SIG-M5 (cell line): Measurements from ENCODE around the gene ERC1.
"Not testable (repeated sequence)": the region's sequence is repeated elsewhere in the genome, so short reads cannot be mapped to it uniquely, and the experiment has no call there.

Experiments
- DNase-seq: peaks from one replicate; lab custom pipeline; 2025; lab: John Stamatoyannopoulos, UW

ERC1 gene

GRCh38 chr12:1186298-1186697, 195.3 kb downstream of the ERC1 start:
- no peak for DNase-seq

GRCh38 chr12:1188016-1188415, 197.0 kb downstream of the ERC1 start:
- DNase-seq, result no peak

GRCh38 chr12:1189163-1189562, 198.1 kb downstream of the ERC1 start:
- no peak for DNase-seq

GRCh38 chr12:1195513-1195912, 204.5 kb downstream of the ERC1 start:
- DNase-seq, result no peak

- DNase-seq, result no peak
Measured at GRCh38 chr12:1197264-1198018, 206.4 kb downstream of the ERC1 start.

GRCh38 chr12:1198854-1199253, 207.8 kb downstream of the ERC1 start:
- not testable (repeated sequence) for DNase-seq

GRCh38 chr12:1199700-1200099, 208.7 kb downstream of the ERC1 start:
- no peak for DNase-seq

GRCh38 chr12:1201030-1201429, 210.0 kb downstream of the ERC1 start:
- no peak for DNase-seq

- DNase-seq, result no peak
Measured at GRCh38 chr12:1201886-1202285, 210.9 kb downstream of the ERC1 start.

GRCh38 chr12:1203735-1204019, 212.7 kb downstream of the ERC1 start:
- no peak for DNase-seq

- DNase-seq, result no peak
Measured at GRCh38 chr12:1204581-1205121, 213.6 kb downstream of the ERC1 start.

- DNase-seq, result no peak
Measured at GRCh38 chr12:1205512-1206060, 214.6 kb downstream of the ERC1 start.

GRCh38 chr12:1206118-1206734, 215.2 kb downstream of the ERC1 start:
- DNase-seq, result no peak

GRCh38 chr12:1207276-1207675, 216.3 kb downstream of the ERC1 start:
- DNase-seq, result no peak

- DNase-seq, result not testable (repeated sequence)
Measured at GRCh38 chr12:1208719-1209118, 217.7 kb downstream of the ERC1 start.

GRCh38 chr12:1212526-1212925, 221.5 kb downstream of the ERC1 start:
- DNase-seq, result no peak

GRCh38 chr12:1213205-1213604, 222.2 kb downstream of the ERC1 start:
- DNase-seq, result no peak

GRCh38 chr12:1213618-1214205, 222.7 kb downstream of the ERC1 start:
- no peak for DNase-seq

- no peak for DNase-seq
Measured at GRCh38 chr12:1216560-1216959, 225.5 kb downstream of the ERC1 start.

- no peak for DNase-seq
Measured at GRCh38 chr12:1217191-1217949, 226.3 kb downstream of the ERC1 start.

- no peak for DNase-seq
Measured at GRCh38 chr12:1218369-1218768, 227.3 kb downstream of the ERC1 start.
